ENCODE results near the gene MAN2B2. TPM values are rescaled to one million over a fixed set of nuclear protein-coding genes. Genes with fewer than 3 reads are reported as not detected.
"Not testable (repeated sequence)": the region's sequence is repeated elsewhere in the genome, so short reads cannot be mapped to it uniquely, and the experiment has no call there.

Gene MAN2B2
- total RNA-seq, 1 experiment from 2014 or later: 5.9 TPM

DNA sequence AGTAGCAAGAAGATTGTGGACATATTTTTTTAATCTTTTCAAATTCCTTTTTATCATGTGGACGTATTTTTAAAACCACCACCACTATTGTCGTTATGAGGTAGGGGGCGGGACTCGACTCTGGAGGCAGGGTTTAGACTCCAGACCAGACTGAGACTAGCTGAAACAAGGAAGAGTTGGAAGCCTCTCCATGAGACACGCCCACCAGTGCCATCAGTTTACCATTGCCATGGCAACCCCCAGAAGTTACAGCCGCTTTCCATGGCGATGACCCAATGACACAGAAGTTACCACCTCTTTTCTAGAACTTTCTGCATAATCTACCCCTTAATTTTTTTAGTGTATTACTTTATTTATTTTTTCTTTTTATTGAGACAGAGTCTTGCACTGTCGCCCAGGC is 74.2 kb downstream of the MAN2B2 start:
- Histone ChIP-seq H4K8ac (replicated peaks; ENCODE audit: insufficient read length, low read depth, low read length) (no peak overlapping the region), H2AK5ac (ENCODE audit: insufficient read length, low read length) (no peak overlapping the region), H3K56ac (ENCODE audit: insufficient read length, low read depth, low read length) (no peak overlapping the region), H3K23me2 (ENCODE audit: insufficient read length, low read depth, low read length, poor library complexity, severe bottlenecking) (no peaks in the 10 kb centered on the region), H2BK120ac (ENCODE audit: low read depth, low read length, poor library complexity, severe bottlenecking) (no peak overlapping the region), H3K79me2 (ENCODE audit: insufficient read depth, low read length) (no peaks in the 10 kb centered on the region), H2BK20ac (ENCODE audit: low read depth, low read length, poor library complexity, severe bottlenecking) (no peak overlapping the region), H3K27ac (ENCODE audit: insufficient read length, low read depth, low read length) (no peak overlapping the region), H2BK15ac (ENCODE audit: low read depth, low read length) (no peak overlapping the region), H4K91ac (ENCODE audit: insufficient read length, low read depth, low read length) (no peak overlapping the region), H4K5ac (ENCODE audit: insufficient read length, low read depth, low read length) (no peak overlapping the region), H3K18ac (ENCODE audit: insufficient read length, low read depth, low read length) (no peak overlapping the region), H3K4ac (ENCODE audit: low read depth, low read length) (no peak overlapping the region), H2BK12ac (ENCODE audit: insufficient read length, low read depth, low read length) (no peak overlapping the region), H3K9ac (ENCODE audit: extremely low read depth, insufficient read length, low read length) (no peak overlapping the region), H3K4me1 (ENCODE audit: insufficient read depth, low read length) (no peaks in the 10 kb centered on the region), H3T11ph (ENCODE audit: low read length) (no peak overlapping the region), H3K27me3 (ENCODE audit: insufficient read depth, low read length) (no peaks in the 10 kb centered on the region), H3K23ac (ENCODE audit: insufficient read length, low read depth, low read length) (no peak overlapping the region), H3K4me2 (ENCODE audit: insufficient read depth, insufficient read length, low read length) (no peak overlapping the region), H3K9me3 (ENCODE audit: control insufficient read depth, low read depth, low read length) (no peaks in the 10 kb centered on the region), H3K79me1 (ENCODE audit: insufficient read depth, low read depth, low read length, poor library complexity, severe bottlenecking) (no peaks in the 10 kb centered on the region), H4K20me1 (ENCODE audit: control insufficient read depth, insufficient read depth, insufficient read length) (no peaks in the 10 kb centered on the region), H3K14ac (ENCODE audit: insufficient read depth, low read length) (no peak overlapping the region), H2BK5ac (ENCODE audit: insufficient read length, low read length) (no peak overlapping the region), H2AFZ (ENCODE audit: low read length) (no peak overlapping the region)
- Mint-ChIP-seq H3K27me3 (ENCODE audit: low read depth) (peaks cover 5% of the 10 kb centered on the region), H3K4me3 (no peak overlapping the region), H3K27ac (no peak overlapping the region), H3K36me3 (ENCODE audit: insufficient read depth in 1 of 3, low read depth in 3 of 3) (no peaks in the 10 kb centered on the region), H3K9me3 (peaks cover 2% of the 10 kb centered on the region in 2 experiments; a peak in 1 of 5 replicates), H3K4me1 (no peaks in the 10 kb centered on the region)
- TF ChIP-seq, protein P1, sequence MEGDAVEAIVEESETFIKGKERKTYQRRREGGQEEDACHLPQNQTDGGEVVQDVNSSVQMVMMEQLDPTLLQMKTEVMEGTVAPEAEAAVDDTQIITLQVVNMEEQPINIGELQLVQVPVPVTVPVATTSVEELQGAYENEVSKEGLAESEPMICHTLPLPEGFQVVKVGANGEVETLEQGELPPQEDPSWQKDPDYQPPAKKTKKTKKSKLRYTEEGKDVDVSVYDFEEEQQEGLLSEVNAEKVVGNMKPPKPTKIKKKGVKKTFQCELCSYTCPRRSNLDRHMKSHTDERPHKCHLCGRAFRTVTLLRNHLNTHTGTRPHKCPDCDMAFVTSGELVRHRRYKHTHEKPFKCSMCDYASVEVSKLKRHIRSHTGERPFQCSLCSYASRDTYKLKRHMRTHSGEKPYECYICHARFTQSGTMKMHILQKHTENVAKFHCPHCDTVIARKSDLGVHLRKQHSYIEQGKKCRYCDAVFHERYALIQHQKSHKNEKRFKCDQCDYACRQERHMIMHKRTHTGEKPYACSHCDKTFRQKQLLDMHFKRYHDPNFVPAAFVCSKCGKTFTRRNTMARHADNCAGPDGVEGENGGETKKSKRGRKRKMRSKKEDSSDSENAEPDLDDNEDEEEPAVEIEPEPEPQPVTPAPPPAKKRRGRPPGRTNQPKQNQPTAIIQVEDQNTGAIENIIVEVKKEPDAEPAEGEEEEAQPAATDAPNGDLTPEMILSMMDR (conservative IDR thresholded peaks at IDR 0.05): no peak
- peak; percentile 45 for DNase-seq
- no CpG with 5 or more reads among the region's 8 CpGs for WGBS (ENCODE audit: extremely low coverage, insufficient read length, low lambda C conversion rate)

DNA sequence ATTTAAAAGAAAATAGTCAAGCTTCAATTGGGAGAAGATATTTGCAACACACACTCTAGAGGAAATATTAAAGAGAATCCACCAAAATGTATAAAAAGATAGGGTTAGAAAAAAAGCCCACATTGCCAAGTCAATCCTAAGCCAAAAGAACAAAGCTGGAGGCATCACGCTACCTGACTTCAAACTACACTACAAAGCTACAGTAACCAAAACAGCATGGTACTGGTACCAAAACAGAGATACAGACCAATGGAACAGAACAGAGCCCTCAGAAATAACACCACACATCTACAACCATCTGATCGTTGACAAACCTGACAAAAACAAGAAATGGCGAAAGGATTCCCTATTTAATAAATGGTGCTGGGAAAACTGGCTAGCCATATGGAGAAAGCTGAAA is 79.2 kb downstream of the MAN2B2 start:
- H3K27ac ChIP-seq (ENCODE audit: insufficient read length, low read depth, low read length); H3K4me1 ChIP-seq (ENCODE audit: insufficient read depth, low read length); H3K27ac Mint-ChIP-seq; H3K4me2 ChIP-seq (ENCODE audit: insufficient read depth, insufficient read length, low read length); H3K18ac ChIP-seq (ENCODE audit: insufficient read length, low read depth, low read length); H3K23ac ChIP-seq (ENCODE audit: insufficient read length, low read depth, low read length); H2AFZ ChIP-seq (ENCODE audit: low read length); H4K20me1 ChIP-seq (ENCODE audit: control insufficient read depth, insufficient read depth, insufficient read length); H3K9me3 Mint-ChIP-seq; H2BK5ac ChIP-seq (ENCODE audit: insufficient read length, low read length); H2AK5ac ChIP-seq (ENCODE audit: insufficient read length, low read length); H3K36me3 Mint-ChIP-seq (ENCODE audit: insufficient read depth in 1 of 3, low read depth in 3 of 3); H3K14ac ChIP-seq (ENCODE audit: insufficient read depth, low read length); H4K91ac ChIP-seq (ENCODE audit: insufficient read length, low read depth, low read length); H4K8ac ChIP-seq (replicated peaks; ENCODE audit: insufficient read length, low read depth, low read length); H3K79me1 ChIP-seq (ENCODE audit: insufficient read depth, low read depth, low read length, poor library complexity, severe bottlenecking); DNase-seq; H4K5ac ChIP-seq (ENCODE audit: insufficient read length, low read depth, low read length); H3K9me3 ChIP-seq (ENCODE audit: control insufficient read depth, low read depth, low read length); H3K23me2 ChIP-seq (ENCODE audit: insufficient read length, low read depth, low read length, poor library complexity, severe bottlenecking); H3K4ac ChIP-seq (ENCODE audit: low read depth, low read length); H3K9ac ChIP-seq (ENCODE audit: extremely low read depth, insufficient read length, low read length); H2BK12ac ChIP-seq (ENCODE audit: insufficient read length, low read depth, low read length); H3K79me2 ChIP-seq (ENCODE audit: insufficient read depth, low read length); H3K27me3 ChIP-seq (ENCODE audit: insufficient read depth, low read length); H3K4me1 Mint-ChIP-seq; H3K4me3 Mint-ChIP-seq; H2BK120ac ChIP-seq (ENCODE audit: low read depth, low read length, poor library complexity, severe bottlenecking); H2BK15ac ChIP-seq (ENCODE audit: low read depth, low read length); H3T11ph ChIP-seq (ENCODE audit: low read length); H3K56ac ChIP-seq (ENCODE audit: insufficient read length, low read depth, low read length); H2BK20ac ChIP-seq (ENCODE audit: low read depth, low read length, poor library complexity, severe bottlenecking): not testable (repeated sequence)
- no CpG with 5 or more reads among the region's 3 CpGs for WGBS (ENCODE audit: extremely low coverage, insufficient read length, low lambda C conversion rate)
- peaks cover 16% of the 10 kb centered on the region for H3K27me3 Mint-ChIP-seq (ENCODE audit: low read depth)

All from H9 (cell line).